ENCODE data around the gene USH2A. TPM values are rescaled to one million over a fixed set of nuclear protein-coding genes. Genes with fewer than 3 reads are reported as not detected.

Gene USH2A
- total RNA-seq (not detected), polyA plus RNA-seq (not detected)

GRCh38 chr1:216422821-216423520 is at the start of gene USH2A:
Gene USH2A, minus strand, starts transcription at chr1:216423448. Its CDS starts 1,112 bp downstream, at chr1:216422336.
- CTCF ChIA-PET (ENCODE audit: partially characterized antibody): interaction anchor here (0.5 kb wide), 1 partner anchor 29 kb away, joined by 5 read pairs; no protein-coding TSS in a partner anchor
- H3K4me1 ChIP-seq (ENCODE audit: insufficient read depth, low read length): no peaks in the 10 kb centered on the region
- no peaks in the 10 kb centered on the region for H3K36me3 ChIP-seq (ENCODE audit: insufficient read depth, low read length)
- no peak within 1 kb of the TSS for H3K27ac ChIP-seq (ENCODE audit: low read depth, low read length)
- Mint-ChIP-seq H3K4me3 (no peak within 1 kb of the TSS), H3K36me3 (no peaks in the 10 kb centered on the region), H3K27me3 (no peaks in the 10 kb centered on the region), H3K4me1 (no peaks in the 10 kb centered on the region), H3K27ac (no peak within 1 kb of the TSS), H3K9me3 (peaks cover 0 to 10% (median 2%) of the 10 kb centered on the region in 8 donors)
- no peak for DNase-seq
- POLR2A ChIA-PET (ENCODE audit: partially characterized antibody): no interaction called here
- no peak within 1 kb of the TSS for H3K4me3 ChIP-seq (ENCODE audit: low read length in 2 of 2)
- intact Hi-C loops (cut with micrococcal nuclease): no loop called here
- no peaks in the 10 kb centered on the region for H3K9me3 ChIP-seq (ENCODE audit: control insufficient read depth in 1 of 2, low read length in 2 of 2)
- no peaks in the 10 kb centered on the region for H3K27me3 ChIP-seq (ENCODE audit: insufficient read depth, low read length)

GRCh38 chr1:216466162-216466801 is 43.0 kb upstream of the USH2A start:
- H3K9me3 ChIP-seq (ENCODE audit: control insufficient read depth in 1 of 2, low read length in 2 of 2): no peaks in the 10 kb centered on the region
- H3K36me3 ChIP-seq (ENCODE audit: insufficient read depth, low read length): no peaks in the 10 kb centered on the region
- Mint-ChIP-seq H3K36me3 (no peaks in the 10 kb centered on the region), H3K27me3 (no peaks in the 10 kb centered on the region), H3K9me3 (peaks cover 0 to 14% (median 4%) of the 10 kb centered on the region in 8 donors), H3K4me3 (no peak overlapping the region), H3K27ac (no peak overlapping the region), H3K4me1 (no peaks in the 10 kb centered on the region)
- POLR2A ChIA-PET (ENCODE audit: partially characterized antibody): no interaction called here
- intact Hi-C loops (cut with micrococcal nuclease): no loop called here
- H3K4me1 ChIP-seq (ENCODE audit: insufficient read depth, low read length): no peaks in the 10 kb centered on the region
- DNase-seq: no peak
- CTCF ChIA-PET (ENCODE audit: partially characterized antibody): no interaction called here
- no peaks in the 10 kb centered on the region for H3K27me3 ChIP-seq (ENCODE audit: insufficient read depth, low read length)
- H3K4me3 ChIP-seq (ENCODE audit: low read length in 2 of 2): no peak overlapping the region
- H3K27ac ChIP-seq (ENCODE audit: low read depth, low read length): no peak overlapping the region

- Mint-ChIP-seq H3K36me3 (no peaks in the 10 kb centered on the region), H3K9me3 (peaks cover 0 to 14% (median 6%) of the 10 kb centered on the region in 8 donors), H3K4me1 (no peaks in the 10 kb centered on the region), H3K27me3 (no peaks in the 10 kb centered on the region), H3K27ac (no peak overlapping the region), H3K4me3 (no peak overlapping the region)
- Histone ChIP-seq H3K9me3 (ENCODE audit: control insufficient read depth in 1 of 2, low read length in 2 of 2) (no peaks in the 10 kb centered on the region), H3K27ac (ENCODE audit: low read depth, low read length) (no peak overlapping the region), H3K27me3 (ENCODE audit: insufficient read depth, low read length) (no peaks in the 10 kb centered on the region), H3K4me3 (ENCODE audit: low read length in 2 of 2) (no peak overlapping the region), H3K36me3 (ENCODE audit: insufficient read depth, low read length) (no peaks in the 10 kb centered on the region), H3K4me1 (ENCODE audit: insufficient read depth, low read length) (no peaks in the 10 kb centered on the region)
- no peak for DNase-seq
- ChIA-PET CTCF (ENCODE audit: partially characterized antibody) (no interaction called here), POLR2A (ENCODE audit: partially characterized antibody) (no interaction called here)
- intact Hi-C loops (cut with micrococcal nuclease): no loop called here
Measured at GRCh38 chr1:216464489-216464888, 41.2 kb upstream of the USH2A start.

- no peak for DNase-seq
- Mint-ChIP-seq H3K36me3 (no peaks in the 10 kb centered on the region), H3K27me3 (no peaks in the 10 kb centered on the region), H3K27ac (no peak overlapping the region), H3K9me3 (peaks cover 0 to 14% (median 5%) of the 10 kb centered on the region in 8 donors), H3K4me1 (no peaks in the 10 kb centered on the region), H3K4me3 (no peak overlapping the region)
- Histone ChIP-seq H3K27ac (ENCODE audit: low read depth, low read length) (no peak overlapping the region), H3K27me3 (ENCODE audit: insufficient read depth, low read length) (no peaks in the 10 kb centered on the region), H3K4me3 (ENCODE audit: low read length in 2 of 2) (no peak overlapping the region), H3K9me3 (ENCODE audit: control insufficient read depth in 1 of 2, low read length in 2 of 2) (no peaks in the 10 kb centered on the region), H3K36me3 (ENCODE audit: insufficient read depth, low read length) (no peaks in the 10 kb centered on the region), H3K4me1 (ENCODE audit: insufficient read depth, low read length) (no peaks in the 10 kb centered on the region)
- ChIA-PET POLR2A (ENCODE audit: partially characterized antibody) (no interaction called here), CTCF (ENCODE audit: partially characterized antibody) (no interaction called here)
- intact Hi-C loops (cut with micrococcal nuclease): no loop called here
Measured at GRCh38 chr1:216462066-216462775, 39.0 kb upstream of the USH2A start.

- CTCF ChIA-PET (ENCODE audit: partially characterized antibody): no interaction called here
- no peaks in the 10 kb centered on the region for H3K36me3 Mint-ChIP-seq
- POLR2A ChIA-PET (ENCODE audit: partially characterized antibody): no interaction called here
- no peaks in the 10 kb centered on the region for H3K36me3 ChIP-seq (ENCODE audit: insufficient read depth, low read length)
- no peaks in the 10 kb centered on the region for H3K4me1 ChIP-seq (ENCODE audit: insufficient read depth, low read length)
- H3K27ac ChIP-seq (ENCODE audit: low read depth, low read length): no peak overlapping the region
- intact Hi-C loops (cut with micrococcal nuclease): no loop called here
- H3K27ac Mint-ChIP-seq: no peak overlapping the region
- no peaks in the 10 kb centered on the region for H3K4me1 Mint-ChIP-seq
- no peak for DNase-seq
- H3K27me3 Mint-ChIP-seq: no peaks in the 10 kb centered on the region
- H3K27me3 ChIP-seq (ENCODE audit: insufficient read depth, low read length): no peaks in the 10 kb centered on the region
- no peak overlapping the region for H3K4me3 ChIP-seq (ENCODE audit: low read length in 2 of 2)
- H3K9me3 ChIP-seq (ENCODE audit: control insufficient read depth in 1 of 2, low read length in 2 of 2): no peaks in the 10 kb centered on the region
- H3K9me3 Mint-ChIP-seq: peaks cover 0 to 15% (median 5%) of the 10 kb centered on the region in 8 donors
- no peak overlapping the region for H3K4me3 Mint-ChIP-seq
Measured at GRCh38 chr1:216461466-216461865, 38.2 kb upstream of the USH2A start.

- no peaks in the 10 kb centered on the region for H3K27me3 Mint-ChIP-seq
- CTCF ChIA-PET (ENCODE audit: partially characterized antibody): no interaction called here
Measured at GRCh38 chr1:216459651-216460207, 36.5 kb upstream of the USH2A start.

GRCh38 chr1:216458812-216459211 is 35.6 kb upstream of the USH2A start:
- Histone ChIP-seq H3K9me3 (ENCODE audit: control insufficient read depth in 1 of 2, low read length in 2 of 2) (no peaks in the 10 kb centered on the region), H3K4me3 (ENCODE audit: low read length in 2 of 2) (no peak overlapping the region), H3K27me3 (ENCODE audit: insufficient read depth, low read length) (no peaks in the 10 kb centered on the region), H3K27ac (ENCODE audit: low read depth, low read length) (no peak overlapping the region), H3K4me1 (ENCODE audit: insufficient read depth, low read length) (no peaks in the 10 kb centered on the region), H3K36me3 (ENCODE audit: insufficient read depth, low read length) (no peaks in the 10 kb centered on the region)
- H3K27me3 Mint-ChIP-seq: peaks cover 0 to 2% of the 10 kb centered on the region in 2 donors
- no peak overlapping the region for H3K4me3 Mint-ChIP-seq
- peaks cover 3 to 17% (median 10%) of the 10 kb centered on the region in 8 donors for H3K9me3 Mint-ChIP-seq
- intact Hi-C loops (cut with micrococcal nuclease): no loop called here
- no peak for DNase-seq
- no peaks in the 10 kb centered on the region for H3K4me1 Mint-ChIP-seq
- H3K36me3 Mint-ChIP-seq: no peaks in the 10 kb centered on the region
- ChIA-PET CTCF (ENCODE audit: partially characterized antibody) (no interaction called here), POLR2A (ENCODE audit: partially characterized antibody) (no interaction called here)
- H3K27ac Mint-ChIP-seq: no peak overlapping the region

More at GRCh38 chr1:216459651-216460207, 36.5 kb upstream of the USH2A start:
- peaks cover 0 to 14% (median 6%) of the 10 kb centered on the region in 8 donors for H3K9me3 Mint-ChIP-seq
- H3K4me1 Mint-ChIP-seq: no peaks in the 10 kb centered on the region
- Histone ChIP-seq H3K36me3 (ENCODE audit: insufficient read depth, low read length) (no peaks in the 10 kb centered on the region), H3K27me3 (ENCODE audit: insufficient read depth, low read length) (no peaks in the 10 kb centered on the region), H3K4me3 (ENCODE audit: low read length in 2 of 2) (no peak overlapping the region), H3K4me1 (ENCODE audit: insufficient read depth, low read length) (no peaks in the 10 kb centered on the region), H3K27ac (ENCODE audit: low read depth, low read length) (no peak overlapping the region), H3K9me3 (ENCODE audit: control insufficient read depth in 1 of 2, low read length in 2 of 2) (no peaks in the 10 kb centered on the region)
- intact Hi-C loops (cut with micrococcal nuclease): no loop called here
- H3K4me3 Mint-ChIP-seq: no peak overlapping the region
- no peak overlapping the region for H3K27ac Mint-ChIP-seq
- no peaks in the 10 kb centered on the region for H3K36me3 Mint-ChIP-seq
- no peak for DNase-seq
- POLR2A ChIA-PET (ENCODE audit: partially characterized antibody): no interaction called here

Data from CD4-positive, alpha-beta memory T cell (primary cell).